Measurements from ENCODE around the gene FBLN1.

The FBLN1 gene

DNA sequence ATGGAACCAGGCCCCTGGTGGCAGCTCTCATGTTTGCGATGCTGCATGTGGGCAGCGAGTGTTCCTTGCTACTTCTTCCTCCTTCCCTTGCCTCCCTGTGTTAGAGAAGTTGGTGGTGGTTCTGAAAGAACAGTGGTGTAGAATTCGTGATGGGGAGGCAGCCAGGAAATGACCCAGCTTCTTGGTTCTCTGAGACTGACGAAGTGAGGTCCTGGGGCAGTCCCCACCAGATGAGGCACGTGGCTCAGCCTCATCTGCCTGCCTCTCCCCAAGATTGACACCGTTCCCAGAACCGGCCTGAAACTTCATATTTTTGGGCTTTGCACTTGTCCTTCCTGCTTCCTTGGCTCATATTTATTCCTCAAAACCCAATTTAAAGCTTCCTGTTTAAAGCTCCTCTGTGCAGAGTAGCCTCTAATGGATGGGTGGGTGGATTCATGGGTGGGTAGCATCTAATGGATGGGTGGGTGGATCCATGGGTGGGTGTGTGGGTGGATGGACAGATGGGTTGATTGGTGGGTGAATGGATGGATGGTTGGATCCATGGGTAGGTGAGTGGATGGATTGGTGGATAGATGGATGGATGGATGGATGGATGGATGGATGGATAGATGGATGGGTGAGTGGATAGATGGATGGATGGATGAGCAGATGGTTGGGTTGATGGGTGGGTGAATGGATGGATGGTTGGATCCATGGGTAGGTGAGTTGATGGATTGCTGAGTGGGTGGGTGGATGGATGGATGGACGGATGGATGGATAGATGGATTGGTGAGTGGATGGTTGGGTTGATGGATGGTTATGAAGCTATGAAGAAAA is 91.6 kb downstream of the FBLN1 start:
- TF ChIP-seq CTCF (conservative IDR thresholded peaks at IDR 0.05; ENCODE audit: low read length), result no peak
- DNase-seq (ENCODE audit: low read depth), result no peak
- H3K4me3 ChIP-seq (ENCODE audit: low read length), result no peak overlapping the region

DNA sequence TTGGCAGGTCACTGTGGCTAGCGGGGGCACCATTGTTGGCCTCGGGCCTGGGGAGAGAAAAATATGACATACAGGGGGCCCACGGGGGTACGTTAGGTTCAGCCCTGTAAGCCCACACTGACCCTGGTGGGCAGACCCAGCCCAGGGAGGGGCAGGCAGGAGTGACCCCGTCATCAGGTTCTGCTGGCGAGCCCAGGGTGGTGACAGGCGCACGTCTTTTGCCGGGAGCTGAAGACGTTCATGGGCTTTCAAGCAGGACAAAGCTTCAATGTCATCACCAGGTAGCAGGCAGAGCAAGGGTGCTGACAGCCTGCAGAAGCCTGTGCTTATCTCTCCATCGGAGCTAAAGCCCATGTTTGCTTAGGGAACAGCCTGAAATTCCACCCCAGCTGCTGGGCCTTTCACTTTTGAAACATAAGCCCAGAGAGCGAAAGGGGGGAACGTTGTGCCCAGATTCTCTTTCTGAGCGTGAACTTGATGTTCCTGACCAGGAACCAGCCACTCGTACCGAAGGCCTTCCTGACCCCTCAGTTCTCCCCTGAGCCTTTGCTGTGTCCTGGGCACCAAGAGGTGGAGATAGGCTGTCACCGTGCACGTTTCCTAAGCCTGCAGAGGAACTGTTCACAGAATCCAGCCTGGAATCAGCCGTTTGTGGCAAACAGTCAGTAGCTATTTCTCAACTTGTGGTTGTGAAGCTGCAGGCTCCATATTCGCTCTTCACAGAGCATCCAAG is 94.9 kb downstream of the FBLN1 start:
- no peak for DNase-seq (ENCODE audit: low read depth)
- TF ChIP-seq CTCF (conservative IDR thresholded peaks at IDR 0.05; ENCODE audit: low read length), result no peak
- no peak overlapping the region for H3K4me3 ChIP-seq (ENCODE audit: low read length)

DNA sequence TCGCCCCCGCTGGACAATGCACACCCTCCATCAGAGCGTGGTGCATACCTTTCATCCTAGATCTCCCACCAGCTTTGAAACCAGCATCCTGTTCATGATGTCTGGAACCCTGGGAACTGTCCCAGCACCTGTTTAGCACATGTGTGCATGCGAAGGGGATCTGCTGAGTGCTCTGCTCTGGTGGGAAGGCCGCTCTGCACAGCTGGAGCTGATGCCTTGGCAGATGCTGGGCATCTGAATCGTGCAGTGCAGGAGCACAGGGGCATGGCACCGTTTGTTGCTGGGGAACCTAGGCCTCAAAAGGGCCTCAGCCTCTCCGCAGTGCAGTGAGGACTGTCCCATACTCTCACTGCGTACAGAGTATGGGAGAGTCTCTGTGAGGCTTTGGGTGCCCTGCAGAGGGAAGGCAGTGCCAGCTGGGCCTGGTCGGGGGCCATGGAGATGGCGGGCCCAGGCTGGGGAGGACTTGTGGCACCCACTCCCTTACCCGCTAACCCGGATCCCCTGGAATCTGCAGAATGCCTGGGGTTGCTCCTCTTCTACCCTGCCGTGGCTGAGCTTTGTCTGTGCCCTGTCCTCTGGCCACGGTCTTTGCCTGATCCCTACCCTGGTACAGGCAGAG is 96.0 kb downstream of the FBLN1 start:
- no peak for TF ChIP-seq CTCF (conservative IDR thresholded peaks at IDR 0.05; ENCODE audit: low read length)
- DNase-seq (ENCODE audit: low read depth), result no peak
- no peak overlapping the region for H3K4me3 ChIP-seq (ENCODE audit: low read length)

DNA sequence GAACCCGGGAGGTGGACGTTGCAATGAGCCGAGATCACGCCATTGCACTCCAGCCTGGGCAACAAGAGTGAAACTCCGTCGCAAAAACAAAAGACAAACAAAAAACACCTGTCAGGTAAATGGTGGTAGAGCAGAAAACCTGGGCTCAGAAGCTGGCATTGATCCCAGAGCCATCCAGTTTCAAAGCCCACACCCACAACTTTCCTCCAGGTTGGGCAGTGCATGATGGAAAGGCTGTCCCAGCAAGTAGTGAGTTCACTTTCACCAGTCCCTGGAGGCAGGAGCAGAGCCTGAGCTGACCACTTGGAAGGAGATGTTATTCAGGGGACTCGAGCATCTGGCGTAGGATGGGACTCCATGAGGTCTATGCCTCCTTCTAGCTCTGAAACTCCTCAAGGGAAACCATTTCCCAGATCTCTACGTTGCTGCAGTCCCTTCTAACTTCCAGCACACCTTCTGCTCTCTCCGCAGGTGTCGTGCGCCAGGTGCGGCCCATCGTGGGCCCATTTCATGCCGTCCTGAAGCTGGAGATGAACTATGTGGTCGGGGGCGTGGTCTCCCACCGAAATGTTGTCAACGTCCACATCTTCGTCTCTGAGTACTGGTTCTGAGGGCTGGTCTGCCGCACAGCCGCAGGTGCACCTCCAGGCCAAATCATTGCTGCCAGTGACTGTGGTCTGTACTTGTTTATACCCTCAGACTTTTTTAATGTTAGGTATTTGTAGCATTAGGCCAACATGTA is 97.3 kb downstream of the FBLN1 start:
- no peak overlapping the region for H3K4me3 ChIP-seq (ENCODE audit: low read length)
- TF ChIP-seq CTCF (conservative IDR thresholded peaks at IDR 0.05; ENCODE audit: low read length), result no peak
- no peak for DNase-seq (ENCODE audit: low read depth)

GRCh38 chr22:45600790-45601730 is 98.4 kb downstream of the FBLN1 start:
- no peak overlapping the region for H3K4me3 ChIP-seq (ENCODE audit: low read length)
- TF ChIP-seq CTCF (conservative IDR thresholded peaks at IDR 0.05; ENCODE audit: low read length), result no peak
- peak; percentile 59 for DNase-seq (ENCODE audit: low read depth)

Measured in AG10803 (cell line).